ENCODE results near the gene LY86. TPM values are rescaled to one million over a fixed set of nuclear protein-coding genes. Genes with fewer than 3 reads are reported as not detected.

The LY86 gene
- total and polyA plus RNA-seq, 10 of the 15 experiments (the other 5 are each of a cell fraction or from before 2014, with no cell fraction given), result 68.2 to 457 (median 128) TPM

- BruUV-seq (replicated peaks), result no TSS peak
- 80% methylated on average over 10 of the region's 10 CpGs for WGBS (ENCODE audit: insufficient coverage, insufficient replicate concordance, low lambda C conversion rate, missing lambda C conversion rate)
- DNase-seq (ENCODE audit: low read depth, low spot score) (no peak), FAIRE-seq (no peak), ATAC-seq (no peak)
- in situ Hi-C loops (cut with MboI), result no loop called here
- Histone ChIP-seq H3K27me3 (replicated peaks in 1 of 2; ENCODE audit: control insufficient read depth in 2 of 2, insufficient read depth in 2 of 2, low read length in 1 of 2) (no peaks in the 10 kb centered on the region), H3K79me2 (ENCODE audit: control insufficient read depth, insufficient read depth, low read length) (no peaks in the 10 kb centered on the region), H3K36me3 (ENCODE audit: control insufficient read depth in 2 of 2, insufficient read depth in 2 of 2, low read length in 1 of 2) (no peaks in the 10 kb centered on the region), H3K4me2 (ENCODE audit: control insufficient read depth, insufficient read depth) (no peak overlapping the region), H3K9me3 (replicated peaks; ENCODE audit: control insufficient read depth, insufficient read depth, low read length) (no peaks in the 10 kb centered on the region; the same call in 2 of the 3 replicates), H3K9ac (ENCODE audit: control insufficient read depth, insufficient read depth, low read length) (no peak overlapping the region), H3K4me1 (ENCODE audit: control insufficient read depth, insufficient read depth, low read length) (peaks cover 14% of the 10 kb centered on the region), H4K20me1 (ENCODE audit: control insufficient read depth, insufficient read depth) (no peaks in the 10 kb centered on the region), H3K4me3 (no peak overlapping the region), H2AFZ (ENCODE audit: control insufficient read depth, low read depth, low read length) (no peak overlapping the region), H3K27ac (ENCODE audit: control insufficient read depth, insufficient read depth) (no peak overlapping the region)
- POLR2A ChIA-PET, result no interaction called here
- RAD21 ChIA-PET (ENCODE audit: unreplicated experiment), result interaction anchor here (1.1 to 1.5 kb wide), 2 partner anchors 13 to 107 kb away, joined by 3 to 5 read pairs; no protein-coding TSS in a partner anchor
- intact Hi-C loops (cut with micrococcal nuclease; ENCODE audit: unreplicated experiment), result no loop called here
- TF ChIP-seq ATF7 (IDR thresholded peaks at IDR 0.05; ENCODE audit: low read depth) (no peak), BRCA1 (IDR thresholded peaks at IDR 0.05; ENCODE audit: low read depth, low read length) (no peak), NFYA (IDR thresholded peaks at IDR 0.05; ENCODE audit: borderline replicate concordance, low read depth, low read length) (no peak), NR2F1 (conservative IDR thresholded peaks at IDR 0.05) (no peak), MXI1 (IDR thresholded peaks at IDR 0.05; ENCODE audit: low read depth, low read length) (no peak), RAD51 (IDR thresholded peaks at IDR 0.05) (no peak), TAF1 (IDR thresholded peaks at IDR 0.05; ENCODE audit: borderline replicate concordance, low read depth, low read length) (no peak), TARDBP (IDR thresholded peaks at IDR 0.05; ENCODE audit: borderline replicate concordance) (no peak), NFIC (IDR thresholded peaks at IDR 0.05; ENCODE audit: low read depth, low read length) (no peak), ELK1 (IDR thresholded peaks at IDR 0.05; ENCODE audit: low read depth, low read length) (no peak), HDGF (IDR thresholded peaks at IDR 0.05) (no peak)
- TF ChIP-seq, protein P1, sequence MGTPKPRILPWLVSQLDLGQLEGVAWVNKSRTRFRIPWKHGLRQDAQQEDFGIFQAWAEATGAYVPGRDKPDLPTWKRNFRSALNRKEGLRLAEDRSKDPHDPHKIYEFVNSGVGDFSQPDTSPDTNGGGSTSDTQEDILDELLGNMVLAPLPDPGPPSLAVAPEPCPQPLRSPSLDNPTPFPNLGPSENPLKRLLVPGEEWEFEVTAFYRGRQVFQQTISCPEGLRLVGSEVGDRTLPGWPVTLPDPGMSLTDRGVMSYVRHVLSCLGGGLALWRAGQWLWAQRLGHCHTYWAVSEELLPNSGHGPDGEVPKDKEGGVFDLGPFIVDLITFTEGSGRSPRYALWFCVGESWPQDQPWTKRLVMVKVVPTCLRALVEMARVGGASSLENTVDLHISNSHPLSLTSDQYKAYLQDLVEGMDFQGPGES (IDR thresholded peaks at IDR 0.05), result no peak
- TF ChIP-seq, protein P2, sequence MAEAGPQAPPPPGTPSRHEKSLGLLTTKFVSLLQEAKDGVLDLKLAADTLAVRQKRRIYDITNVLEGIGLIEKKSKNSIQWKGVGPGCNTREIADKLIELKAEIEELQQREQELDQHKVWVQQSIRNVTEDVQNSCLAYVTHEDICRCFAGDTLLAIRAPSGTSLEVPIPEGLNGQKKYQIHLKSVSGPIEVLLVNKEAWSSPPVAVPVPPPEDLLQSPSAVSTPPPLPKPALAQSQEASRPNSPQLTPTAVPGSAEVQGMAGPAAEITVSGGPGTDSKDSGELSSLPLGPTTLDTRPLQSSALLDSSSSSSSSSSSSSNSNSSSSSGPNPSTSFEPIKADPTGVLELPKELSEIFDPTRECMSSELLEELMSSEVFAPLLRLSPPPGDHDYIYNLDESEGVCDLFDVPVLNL (IDR thresholded peaks at IDR 0.05; ENCODE audit: low read depth, low read length), result no peak
- TF ChIP-seq, protein P3, sequence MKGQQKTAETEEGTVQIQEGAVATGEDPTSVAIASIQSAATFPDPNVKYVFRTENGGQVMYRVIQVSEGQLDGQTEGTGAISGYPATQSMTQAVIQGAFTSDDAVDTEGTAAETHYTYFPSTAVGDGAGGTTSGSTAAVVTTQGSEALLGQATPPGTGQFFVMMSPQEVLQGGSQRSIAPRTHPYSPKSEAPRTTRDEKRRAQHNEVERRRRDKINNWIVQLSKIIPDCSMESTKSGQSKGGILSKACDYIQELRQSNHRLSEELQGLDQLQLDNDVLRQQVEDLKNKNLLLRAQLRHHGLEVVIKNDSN (IDR thresholded peaks at IDR 0.05; ENCODE audit: borderline replicate concordance, extremely low read length, insufficient read depth, low read depth, low read length), result no peak
- CTCF ChIA-PET, result interaction anchor here (2.2 kb wide), 1 partner anchor 14 kb away, joined by 11 read pairs; no protein-coding TSS in a partner anchor
- SMC1A ChIA-PET (ENCODE audit: uncharacterized antibody, unreplicated experiment), result interaction anchor here (1.1 to 3.0 kb wide), 3 partner anchors 13 to 76 kb away, joined by 3 to 15 read pairs (median 7); no protein-coding TSS in a partner anchor
These were observed 75.1 kb downstream of the LY86 start for GRCh38 chr6:6663421-6664135.

Data from GM12878 (cell line).